Measurements from ENCODE around the gene ZBTB7C. TPM values are rescaled to one million over a fixed set of nuclear protein-coding genes. Genes with fewer than 3 reads are reported as not detected.
A peak's percentile ranks its signal among the peaks of the same experiment; 100 is the strongest.

ZBTB7C gene
- total and polyA plus RNA-seq, 2 of the 8 experiments (the other 6 are each of a cell fraction or from before 2014, with no cell fraction given), result 0.15 to 0.45 TPM

GRCh38 chr18:48154828-48155227, 254.4 kb downstream of the ZBTB7C start:
- DNase-seq (ENCODE audit: low read depth in 1 of 2, low spot score in 2 of 2) (no peak), FAIRE-seq (no peak)
- Histone ChIP-seq H3K27me3 (replicated peaks in 1 of 4; ENCODE audit: control insufficient read depth in 3 of 4, extremely low read depth in 1 of 4, insufficient read depth in 3 of 4, low read length in 3 of 4) (peaks cover 2 to 25% (median 20%) of the 10 kb centered on the region in 4 experiments), H2AK5ac (ENCODE audit: low read depth, low read length) (no peak overlapping the region), H3K4me3 (ENCODE audit: extremely low read depth in 1 of 4, insufficient read depth in 2 of 4, low read depth in 3 of 4, low read length in 4 of 4) (no peak overlapping the region), H3K9ac (replicated peaks in 1 of 4; ENCODE audit: extremely low read depth in 1 of 4, low read depth in 3 of 4, low read length in 3 of 4) (no peak overlapping the region), H2BK15ac (ENCODE audit: low read length) (no peak overlapping the region), H3K79me2 (ENCODE audit: control insufficient read depth in 1 of 2, insufficient read depth in 2 of 2, low read length in 2 of 2) (no peaks in the 10 kb centered on the region), H2BK5ac (ENCODE audit: low read depth, low read length) (no peak overlapping the region), H4K20me1 (replicated peaks in 1 of 2; ENCODE audit: control insufficient read depth in 1 of 2, insufficient read depth in 2 of 2, low read length in 2 of 2) (no peaks in the 10 kb centered on the region), H2BK120ac (replicated peaks; ENCODE audit: low read depth, low read length) (no peak overlapping the region), H3K23ac (ENCODE audit: insufficient read length) (no peak overlapping the region), H4K91ac (replicated peaks; ENCODE audit: insufficient read length, low read length) (no peak overlapping the region), H3K79me1 (ENCODE audit: low read depth, low read length) (no peaks in the 10 kb centered on the region), H3K4me2 (ENCODE audit: insufficient read depth in 1 of 2, low read depth in 2 of 2, low read length in 2 of 2) (no peak overlapping the region), H4K5ac (ENCODE audit: insufficient read length, low read depth, low read length) (no peak overlapping the region), H3K9me3 (ENCODE audit: insufficient read depth in 2 of 2, low read depth in 1 of 2, low read length in 1 of 2) (no peaks in the 10 kb centered on the region), H3K4me1 (replicated peaks in 1 of 4; ENCODE audit: control insufficient read depth in 3 of 4, insufficient read depth in 4 of 4, low read length in 3 of 4) (peaks cover 0 to 3% (median 0%) of the 10 kb centered on the region in 4 experiments; a peak in 2 of 7 replicates), H2AFZ (ENCODE audit: low read length) (no peak overlapping the region), H2BK12ac (ENCODE audit: low read depth, low read length) (no peak overlapping the region), H3K4ac (replicated peaks; ENCODE audit: insufficient read length, low read depth, low read length) (no peak overlapping the region), H3K27ac (ENCODE audit: low read depth, low read length) (no peak overlapping the region), H2BK20ac (ENCODE audit: low read length) (no peak overlapping the region), H3K14ac (ENCODE audit: insufficient read length) (no peak overlapping the region), H4K8ac (ENCODE audit: extremely low read depth, insufficient read depth, low read length) (no peak overlapping the region), H3K23me2 (ENCODE audit: low read depth, low read length) (no peaks in the 10 kb centered on the region), H3K36me3 (ENCODE audit: control insufficient read depth in 2 of 4, insufficient read depth in 4 of 4, low read length in 3 of 4) (no peaks in the 10 kb centered on the region), H3K56ac (replicated peaks; ENCODE audit: insufficient read length, low read depth, low read length) (no peak overlapping the region), H3K18ac (ENCODE audit: extremely low read depth, low read length) (no peak overlapping the region)
- CTCF ChIA-PET (ENCODE audit: partially characterized antibody), result interaction anchor here (0.6 to 2.1 kb wide), 5 partner anchors 7 to 290 kb away, joined by 3 to 5 read pairs (median 3); no protein-coding TSS in a partner anchor
- POLR2A ChIA-PET (ENCODE audit: partially characterized antibody), result interaction anchor here (0.8 kb wide), 1 partner anchor 12 kb away, joined by 3 read pairs; no protein-coding TSS in a partner anchor
- TF ChIP-seq POU5F1 (IDR thresholded peaks at IDR 0.05; ENCODE audit: low read depth, low read length), result no peak
- 0 out of 4 replicates have a peak, but pooled peaks of 1 of the 2 experiments have one; percentile 15 for TF ChIP-seq RAD21 (IDR thresholded peaks at IDR 0.05 in 1 of 2, conservative IDR thresholded peaks at IDR 0.05 in 1 of 2; ENCODE audit: low read depth in 2 of 2, low read length in 2 of 2)
- TF ChIP-seq CHD2 (IDR thresholded peaks at IDR 0.05; ENCODE audit: low read length), result no peak
- TF ChIP-seq JUND (IDR thresholded peaks at IDR 0.05; ENCODE audit: low read length), result no peak
- no peak for TF ChIP-seq SIRT6 (IDR thresholded peaks at IDR 0.05; ENCODE audit: low read length)
- no peak for TF ChIP-seq GABPA (IDR thresholded peaks at IDR 0.05; ENCODE audit: borderline replicate concordance, insufficient read depth, low read length)
- no peak for TF ChIP-seq TCF12 (IDR thresholded peaks at IDR 0.05; ENCODE audit: low read depth, low read length)
- no peak for TF ChIP-seq JUN (IDR thresholded peaks at IDR 0.05; ENCODE audit: low read depth, low read length)
